ENCODE results near the gene ENTPD2. TPM values are rescaled to one million over a fixed set of nuclear protein-coding genes. Genes with fewer than 3 reads are reported as not detected.
A peak's percentile ranks its signal among the peaks of the same experiment; 100 is the strongest.

The ENTPD2 gene
- total RNA-seq, 1 experiment from 2014 or later, result 4.0 TPM

DNA sequence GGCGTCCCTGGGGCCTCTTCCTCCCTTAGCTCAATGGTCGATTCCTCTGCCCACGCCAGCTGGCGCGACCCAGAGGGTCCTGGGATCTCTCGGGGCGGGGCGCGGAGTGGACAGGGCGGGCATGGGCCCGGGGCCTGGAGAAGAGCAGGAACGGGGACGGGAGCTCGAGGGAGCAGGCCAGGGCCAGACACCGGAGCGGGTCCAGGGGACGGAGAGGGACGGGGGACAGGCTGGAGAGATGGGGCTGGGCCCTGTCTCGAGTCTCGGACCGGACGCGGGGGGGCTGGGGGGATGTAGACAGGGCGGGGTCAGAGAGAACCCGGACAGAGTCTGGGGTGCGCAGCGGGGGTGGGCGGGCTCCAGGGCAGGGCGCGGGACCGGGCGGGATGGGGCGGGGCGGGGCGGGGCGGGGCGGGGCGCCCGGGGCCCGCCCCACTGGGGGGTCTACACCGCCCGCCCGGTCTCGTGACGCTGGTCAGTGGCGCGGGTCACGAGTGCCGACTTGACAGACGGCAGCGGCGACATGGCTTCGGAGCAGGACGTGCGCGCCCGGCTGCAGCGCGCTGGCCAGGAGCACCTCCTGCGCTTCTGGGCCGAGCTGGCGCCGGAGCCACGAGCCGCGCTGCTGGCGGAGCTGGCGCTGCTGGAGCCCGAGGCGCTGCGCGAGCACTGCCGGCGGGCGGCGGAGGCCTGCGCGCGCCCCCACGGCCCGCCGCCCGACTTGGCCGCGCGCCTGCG lies 23.3 kb upstream of the ENTPD2 start, which contains the start of gene UAP1L1:
Gene UAP1L1 (plus strand): TSS at position 508 of the 738 bp plus-strand sequence. CDS start 16 bp downstream, at position 524.
- TF ChIP-seq, protein P1, sequence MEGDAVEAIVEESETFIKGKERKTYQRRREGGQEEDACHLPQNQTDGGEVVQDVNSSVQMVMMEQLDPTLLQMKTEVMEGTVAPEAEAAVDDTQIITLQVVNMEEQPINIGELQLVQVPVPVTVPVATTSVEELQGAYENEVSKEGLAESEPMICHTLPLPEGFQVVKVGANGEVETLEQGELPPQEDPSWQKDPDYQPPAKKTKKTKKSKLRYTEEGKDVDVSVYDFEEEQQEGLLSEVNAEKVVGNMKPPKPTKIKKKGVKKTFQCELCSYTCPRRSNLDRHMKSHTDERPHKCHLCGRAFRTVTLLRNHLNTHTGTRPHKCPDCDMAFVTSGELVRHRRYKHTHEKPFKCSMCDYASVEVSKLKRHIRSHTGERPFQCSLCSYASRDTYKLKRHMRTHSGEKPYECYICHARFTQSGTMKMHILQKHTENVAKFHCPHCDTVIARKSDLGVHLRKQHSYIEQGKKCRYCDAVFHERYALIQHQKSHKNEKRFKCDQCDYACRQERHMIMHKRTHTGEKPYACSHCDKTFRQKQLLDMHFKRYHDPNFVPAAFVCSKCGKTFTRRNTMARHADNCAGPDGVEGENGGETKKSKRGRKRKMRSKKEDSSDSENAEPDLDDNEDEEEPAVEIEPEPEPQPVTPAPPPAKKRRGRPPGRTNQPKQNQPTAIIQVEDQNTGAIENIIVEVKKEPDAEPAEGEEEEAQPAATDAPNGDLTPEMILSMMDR (conservative IDR thresholded peaks at IDR 0.05), result no peak
- Histone ChIP-seq H2AK5ac (ENCODE audit: insufficient read length, low read length) (no peak within 1 kb of the TSS), H2BK20ac (ENCODE audit: low read depth, low read length, poor library complexity, severe bottlenecking) (no peak within 1 kb of the TSS), H3K27ac (ENCODE audit: insufficient read length, low read depth, low read length) (no peak within 1 kb of the TSS), H4K91ac (ENCODE audit: insufficient read length, low read depth, low read length) (no peak within 1 kb of the TSS), H3K79me2 (ENCODE audit: insufficient read depth, low read length) (no peaks in the 10 kb centered on the region), H2BK12ac (ENCODE audit: insufficient read length, low read depth, low read length) (no peak within 1 kb of the TSS), H4K5ac (ENCODE audit: insufficient read length, low read depth, low read length) (no peak within 1 kb of the TSS), H4K20me1 (ENCODE audit: control insufficient read depth, insufficient read depth, insufficient read length) (peaks cover 3% of the 10 kb centered on the region), H2BK5ac (ENCODE audit: insufficient read length, low read length) (no peak within 1 kb of the TSS), H3K4ac (ENCODE audit: low read depth, low read length) (no peak within 1 kb of the TSS), H3K23ac (ENCODE audit: insufficient read length, low read depth, low read length) (no peak within 1 kb of the TSS), H2BK15ac (ENCODE audit: low read depth, low read length) (no peak within 1 kb of the TSS), H3K23me2 (ENCODE audit: insufficient read length, low read depth, low read length, poor library complexity, severe bottlenecking) (peaks cover 17% of the 10 kb centered on the region), H2AFZ (ENCODE audit: low read length) (no peak within 1 kb of the TSS), H3K79me1 (ENCODE audit: insufficient read depth, low read depth, low read length, poor library complexity, severe bottlenecking) (no peaks in the 10 kb centered on the region), H3K4me2 (ENCODE audit: insufficient read depth, insufficient read length, low read length) (peak within 1 kb of the TSS; percentile 77), H4K8ac (replicated peaks; ENCODE audit: insufficient read length, low read depth, low read length) (no peak within 1 kb of the TSS), H3K14ac (ENCODE audit: insufficient read depth, low read length) (no peak within 1 kb of the TSS), H3K56ac (ENCODE audit: insufficient read length, low read depth, low read length) (no peak within 1 kb of the TSS), H3K4me1 (ENCODE audit: insufficient read depth, low read length) (peaks cover 3% of the 10 kb centered on the region; the same call in 1 of the 2 replicates), H3K9me3 (ENCODE audit: control insufficient read depth, low read depth, low read length) (no peaks in the 10 kb centered on the region), H3K27me3 (ENCODE audit: insufficient read depth, low read length) (peaks cover 7% of the 10 kb centered on the region; the same call in 1 of the 2 replicates), H3T11ph (ENCODE audit: low read length) (no peak within 1 kb of the TSS), H3K18ac (ENCODE audit: insufficient read length, low read depth, low read length) (no peak within 1 kb of the TSS), H3K9ac (ENCODE audit: extremely low read depth, insufficient read length, low read length) (no peak within 1 kb of the TSS), H2BK120ac (ENCODE audit: low read depth, low read length, poor library complexity, severe bottlenecking) (no peak within 1 kb of the TSS)
- Mint-ChIP-seq H3K27me3 (ENCODE audit: low read depth) (peaks cover 48% of the 10 kb centered on the region), H3K27ac (no peak within 1 kb of the TSS), H3K9me3 (no peaks in the 10 kb centered on the region; a peak in 1 of 5 replicates), H3K4me3 (peak within 1 kb of the TSS; percentile 60 to 76), H3K4me1 (peaks cover 11 to 22% of the 10 kb centered on the region in 2 experiments), H3K36me3 (ENCODE audit: insufficient read depth in 1 of 3, low read depth in 3 of 3) (no peaks in the 10 kb centered on the region; a peak in 1 of 7 replicates)
- no CpG with 5 or more reads among the region's 87 CpGs for WGBS (ENCODE audit: extremely low coverage, insufficient read length, low lambda C conversion rate)
- peak; percentile 72 for DNase-seq

All from H9 (cell line).